ENCODE measurements around the gene TACC2. TPM values are rescaled to one million over a fixed set of nuclear protein-coding genes. Genes with fewer than 3 reads are reported as not detected.

Gene TACC2
- polyA plus RNA-seq, 1 donor from 2014 or later, result not detected

DNA sequence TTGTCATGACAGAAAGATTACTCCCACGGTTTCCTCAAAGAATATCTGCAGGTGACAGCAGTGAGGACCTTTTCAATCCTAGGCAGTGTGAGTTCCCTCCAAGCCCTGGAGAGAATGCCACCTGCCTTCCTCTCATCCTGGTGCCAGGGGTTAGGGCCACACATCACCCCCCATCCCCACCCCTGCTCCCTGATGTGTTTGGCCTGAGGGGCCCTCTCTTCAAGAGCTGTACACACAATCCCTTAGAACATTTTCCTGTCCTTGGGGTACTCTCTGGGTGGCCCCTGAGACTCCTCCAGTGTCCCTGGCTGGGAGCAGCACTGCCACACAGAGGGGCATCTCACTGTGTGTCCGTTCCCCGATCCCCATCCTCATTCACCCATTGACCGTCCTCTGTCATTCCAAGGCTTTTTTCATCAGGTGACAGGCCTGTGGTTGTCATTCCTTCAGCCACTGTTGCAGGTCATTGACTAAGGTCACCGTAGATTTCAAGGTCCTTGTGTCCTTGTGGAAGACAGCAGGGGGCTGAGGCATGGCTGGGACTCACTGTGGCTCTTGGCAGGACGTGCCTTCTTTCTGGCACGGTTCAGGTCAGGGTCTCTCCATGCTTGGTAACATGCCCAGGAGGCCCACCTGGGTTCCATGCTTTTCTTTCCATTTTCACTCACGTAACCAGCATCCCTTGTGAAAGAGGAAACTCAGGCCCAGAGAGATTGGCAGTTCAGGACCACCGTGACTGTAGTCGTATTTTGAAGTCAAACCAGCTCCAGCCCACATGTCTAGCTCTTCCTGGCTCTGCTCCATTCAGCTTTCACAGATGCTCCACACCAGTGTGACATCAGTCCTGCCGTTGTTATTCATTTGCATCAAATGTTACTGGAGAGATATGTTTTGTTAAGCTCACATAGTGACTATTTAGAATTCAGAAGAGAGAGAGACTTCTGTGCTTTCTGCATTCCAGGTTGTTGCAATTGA is 255.3 kb downstream of the TACC2 start:
- peaks cover 0 to 6% (median 0%) of the 10 kb centered on the region in 3 donors for H3K4me1 Mint-ChIP-seq
- H3K9me3 Mint-ChIP-seq, result peaks cover 0 to 2% (median 0%) of the 10 kb centered on the region in 3 donors
- H3K27me3 Mint-ChIP-seq, result peaks cover 1% of the 10 kb centered on the region
- H3K4me3 Mint-ChIP-seq, result no peak overlapping the region
- no peaks in the 10 kb centered on the region for H3K36me3 Mint-ChIP-seq
- no peak overlapping the region for H3K27ac Mint-ChIP-seq

DNA sequence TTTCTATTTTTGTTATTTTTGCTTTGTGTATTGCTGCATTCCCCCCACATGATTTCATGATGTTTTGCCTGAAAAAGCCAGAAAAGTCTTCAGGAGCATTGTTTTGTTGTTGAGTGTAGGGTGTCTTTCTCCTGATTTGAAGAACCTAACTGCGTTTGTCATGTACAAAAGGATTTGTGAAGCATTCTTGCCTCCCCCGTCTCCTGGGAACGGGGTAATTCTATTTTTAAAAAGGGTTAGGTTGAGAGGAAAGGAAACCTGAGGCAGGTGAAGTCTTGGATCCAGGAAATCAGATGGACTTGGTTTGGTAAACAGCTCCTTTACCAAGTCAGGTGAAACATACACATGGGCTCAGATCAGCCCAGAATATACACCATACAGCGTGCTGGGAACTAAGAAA is 256.2 kb downstream of the TACC2 start:
- H3K36me3 Mint-ChIP-seq, result no peaks in the 10 kb centered on the region
- peaks cover 0 to 2% (median 0%) of the 10 kb centered on the region in 3 donors for H3K9me3 Mint-ChIP-seq
- H3K27ac Mint-ChIP-seq, result no peak overlapping the region
- peaks cover 1% of the 10 kb centered on the region for H3K27me3 Mint-ChIP-seq
- H3K4me3 Mint-ChIP-seq, result no peak overlapping the region
- peaks cover 0 to 6% (median 0%) of the 10 kb centered on the region in 3 donors for H3K4me1 Mint-ChIP-seq

GRCh38 chr10:122245897-122246296 is 256.9 kb downstream of the TACC2 start:
- Mint-ChIP-seq H3K36me3 (no peaks in the 10 kb centered on the region), H3K27me3 (peaks cover 1% of the 10 kb centered on the region), H3K4me1 (peaks cover 0 to 6% (median 0%) of the 10 kb centered on the region in 3 donors), H3K4me3 (peak overlapping the region in 1 of 4 donors; percentile 4), H3K9me3 (peaks cover 0 to 2% (median 0%) of the 10 kb centered on the region in 3 donors), H3K27ac (no peak overlapping the region)

DNA sequence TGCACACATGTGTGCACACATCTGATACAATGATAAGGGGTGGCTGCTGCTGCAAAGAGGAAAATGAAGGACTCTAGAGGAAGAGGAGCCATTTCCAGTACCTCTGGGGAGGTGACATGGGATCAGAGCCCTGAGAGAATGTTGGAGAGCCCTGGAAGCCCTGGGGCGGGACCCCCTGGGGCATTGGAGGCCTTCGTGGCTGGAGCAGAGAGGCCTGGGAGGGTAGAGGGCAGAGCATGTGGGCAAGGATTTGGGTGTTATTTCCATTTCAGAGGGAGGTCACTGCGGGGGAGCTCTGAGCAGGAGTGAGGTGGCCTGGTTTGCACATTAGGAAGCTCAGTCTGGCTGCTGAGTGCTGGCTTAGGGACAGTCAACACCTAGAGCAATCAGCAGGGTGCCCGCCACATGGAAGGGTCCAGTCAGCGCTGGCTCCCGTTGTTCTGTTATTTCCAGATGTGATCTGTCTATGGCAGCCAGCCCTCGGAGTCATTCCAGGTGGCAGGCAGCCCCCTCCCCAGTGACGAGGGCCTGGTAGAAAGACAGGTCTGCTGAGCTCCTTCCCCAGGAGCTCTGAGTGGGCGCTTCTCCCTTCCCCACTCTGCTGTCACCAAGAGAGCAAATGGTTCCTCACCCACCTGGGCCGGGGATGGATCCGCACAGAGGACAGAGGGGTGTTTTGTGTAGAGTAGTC is 258.0 kb downstream of the TACC2 start:
- H3K36me3 Mint-ChIP-seq, result no peaks in the 10 kb centered on the region
- no peaks in the 10 kb centered on the region for H3K27me3 Mint-ChIP-seq
- peaks cover 0 to 2% (median 0%) of the 10 kb centered on the region in 3 donors for H3K9me3 Mint-ChIP-seq
- peaks cover 0 to 6% (median 0%) of the 10 kb centered on the region in 3 donors for H3K4me1 Mint-ChIP-seq
- no peak overlapping the region for H3K27ac Mint-ChIP-seq
- no peak overlapping the region for H3K4me3 Mint-ChIP-seq

DNA sequence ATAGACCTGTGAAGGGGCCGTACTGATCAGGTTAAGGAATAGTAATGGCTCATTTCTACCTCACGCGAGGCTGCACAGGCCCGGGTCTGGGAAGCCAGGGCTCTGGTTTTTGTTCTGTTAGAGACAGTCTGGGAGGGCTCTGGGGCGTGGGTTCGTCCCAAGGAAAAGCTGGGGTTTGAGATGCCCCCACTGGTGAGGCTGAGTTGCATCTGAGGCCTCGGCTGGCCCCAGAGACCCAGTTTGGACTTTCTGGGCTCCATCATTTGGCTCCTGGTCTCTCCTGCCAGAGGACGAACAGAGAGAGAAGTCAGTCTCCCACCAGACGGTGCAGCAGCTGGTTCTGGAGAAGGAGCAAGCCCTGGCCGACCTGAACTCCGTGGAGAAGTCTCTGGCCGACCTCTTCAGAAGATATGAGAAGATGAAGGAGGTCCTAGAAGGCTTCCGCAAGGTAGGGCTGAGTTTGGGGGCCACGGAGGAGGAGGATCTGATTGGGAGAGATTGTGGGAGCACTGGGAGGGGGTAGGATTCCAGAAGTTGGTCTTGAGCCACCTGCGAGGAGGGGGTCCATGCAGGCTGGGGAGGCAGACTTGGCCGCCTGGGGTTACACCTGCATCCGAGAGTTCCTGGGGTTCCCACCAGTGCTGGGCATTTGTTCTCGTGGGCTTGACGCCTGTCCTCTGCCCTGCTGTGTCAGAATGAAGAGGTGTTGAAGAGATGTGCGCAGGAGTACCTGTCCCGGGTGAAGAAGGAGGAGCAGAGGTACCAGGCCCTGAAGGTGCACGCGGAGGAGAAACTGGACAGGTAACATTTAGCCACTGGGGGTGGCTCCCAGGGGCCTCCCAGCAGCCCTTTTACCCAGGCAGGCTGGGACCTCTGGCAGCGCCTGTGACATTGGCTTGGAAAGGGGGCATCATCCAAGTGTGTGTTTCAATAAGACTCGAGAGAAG is 259.7 kb downstream of the TACC2 start:
- Mint-ChIP-seq H3K27ac (no peak overlapping the region), H3K4me1 (peaks cover 0 to 6% (median 0%) of the 10 kb centered on the region in 3 donors), H3K9me3 (peaks cover 0 to 2% (median 0%) of the 10 kb centered on the region in 3 donors), H3K4me3 (no peak overlapping the region), H3K27me3 (no peaks in the 10 kb centered on the region), H3K36me3 (no peaks in the 10 kb centered on the region)

DNA sequence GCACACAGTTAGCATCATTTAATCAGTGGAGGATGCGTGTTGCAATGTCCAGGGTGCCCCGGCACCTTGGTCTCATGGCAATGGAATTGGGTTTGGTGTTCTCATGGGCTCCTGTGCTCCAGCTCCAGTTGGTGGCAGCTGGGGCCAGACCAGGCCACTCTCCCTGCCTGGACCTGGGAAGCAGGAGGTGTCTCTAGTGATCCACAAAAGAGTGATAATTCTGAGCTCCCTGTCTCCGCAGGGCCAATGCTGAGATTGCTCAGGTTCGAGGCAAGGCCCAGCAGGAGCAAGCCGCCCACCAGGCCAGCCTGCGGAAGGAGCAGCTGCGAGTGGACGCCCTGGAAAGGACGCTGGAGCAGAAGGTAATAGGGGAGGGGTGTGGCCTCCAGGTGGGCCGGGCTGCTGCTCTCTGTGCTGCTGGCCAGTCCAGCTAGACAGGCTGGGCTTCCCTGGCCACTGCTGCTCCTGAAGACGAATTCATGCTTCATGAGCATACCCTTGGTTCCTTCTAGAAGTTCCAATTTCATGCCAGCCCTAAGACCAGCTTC is 260.4 kb downstream of the TACC2 start:
- no peak overlapping the region for H3K4me3 Mint-ChIP-seq
- H3K27me3 Mint-ChIP-seq, result no peaks in the 10 kb centered on the region
- no peaks in the 10 kb centered on the region for H3K36me3 Mint-ChIP-seq
- no peak overlapping the region for H3K27ac Mint-ChIP-seq
- peaks cover 0 to 2% (median 0%) of the 10 kb centered on the region in 3 donors for H3K9me3 Mint-ChIP-seq
- peaks cover 0 to 6% (median 0%) of the 10 kb centered on the region in 3 donors for H3K4me1 Mint-ChIP-seq

GRCh38 chr10:122249991-122250750 is 261.2 kb downstream of the TACC2 start:
- no peak overlapping the region for H3K4me3 Mint-ChIP-seq

DNA sequence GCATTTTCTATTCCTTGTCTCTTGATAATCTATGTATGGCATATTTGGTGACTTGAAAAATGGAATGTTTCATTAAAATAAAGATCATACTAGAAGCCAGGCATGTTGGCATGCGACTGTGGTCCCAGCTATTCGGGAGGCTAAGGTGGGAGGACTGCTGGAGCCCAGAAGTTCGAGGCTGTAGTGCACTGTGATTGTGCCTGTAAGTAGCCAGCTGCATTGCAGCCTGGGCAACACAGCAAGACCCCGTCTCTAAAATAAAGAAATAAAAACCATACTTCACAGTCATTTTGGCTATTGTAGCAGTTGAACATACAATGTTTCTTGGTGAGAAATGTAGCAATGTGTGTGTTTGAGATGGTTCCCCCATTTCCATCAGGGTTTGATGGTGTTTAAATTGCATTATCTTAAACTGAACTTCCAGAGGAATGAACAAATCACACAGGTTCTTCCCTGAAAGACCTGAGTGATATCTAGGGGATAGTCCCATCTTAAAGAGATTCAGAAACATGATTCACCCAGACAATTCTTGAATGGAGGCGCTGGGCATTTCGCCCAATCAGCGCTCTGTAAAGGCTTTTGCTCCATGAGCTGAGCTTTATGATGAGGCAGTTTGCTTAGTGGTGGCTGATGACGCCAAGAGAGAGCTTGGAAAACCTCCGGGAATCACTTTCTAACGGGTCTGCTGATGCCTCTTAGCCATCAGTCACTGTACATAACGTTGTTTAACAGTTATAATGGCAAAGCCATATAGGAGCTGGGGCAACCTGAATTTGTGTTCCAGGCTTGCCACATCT is 262.7 kb downstream of the TACC2 start:
- Mint-ChIP-seq H3K36me3 (no peaks in the 10 kb centered on the region), H3K27ac (no peak overlapping the region), H3K27me3 (no peaks in the 10 kb centered on the region), H3K9me3 (no peaks in the 10 kb centered on the region), H3K4me1 (no peaks in the 10 kb centered on the region), H3K4me3 (peak overlapping the region in 1 of 4 donors; percentile 5)

More at GRCh38 chr10:122249991-122250750, 261.2 kb downstream of the TACC2 start:
- Mint-ChIP-seq H3K9me3 (no peaks in the 10 kb centered on the region), H3K4me1 (no peaks in the 10 kb centered on the region), H3K27ac (peak overlapping the region in 1 of 3 donors; percentile 14), H3K36me3 (no peaks in the 10 kb centered on the region), H3K27me3 (no peaks in the 10 kb centered on the region)

DNA sequence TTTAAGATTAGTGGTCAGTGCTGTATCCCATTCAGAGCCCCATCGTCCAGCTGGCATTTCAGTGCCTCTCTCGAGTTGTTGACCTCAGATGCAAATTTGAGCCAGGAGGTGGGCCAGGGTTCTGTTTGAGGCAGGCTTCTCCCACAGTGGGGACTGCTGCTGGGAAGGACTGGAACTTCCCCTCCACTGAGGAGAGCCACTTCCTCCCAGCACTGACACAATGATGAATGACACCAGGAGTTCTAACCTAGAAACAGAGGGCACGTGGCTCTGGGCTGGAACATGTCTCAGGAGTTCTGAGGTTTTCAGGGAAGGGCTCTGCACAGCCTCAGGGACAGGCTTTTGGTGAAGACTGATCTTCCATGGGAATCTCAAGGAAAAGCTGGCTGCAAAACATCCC is 263.8 kb downstream of the TACC2 start:
- Mint-ChIP-seq H3K9me3 (no peaks in the 10 kb centered on the region), H3K27me3 (no peaks in the 10 kb centered on the region), H3K4me3 (no peak overlapping the region), H3K4me1 (no peaks in the 10 kb centered on the region), H3K27ac (no peak overlapping the region), H3K36me3 (no peaks in the 10 kb centered on the region)

- Mint-ChIP-seq H3K27me3 (no peaks in the 10 kb centered on the region), H3K4me1 (no peaks in the 10 kb centered on the region), H3K36me3 (no peaks in the 10 kb centered on the region), H3K27ac (no peak overlapping the region), H3K4me3 (peak overlapping the region in 1 of 4 donors; percentile 1), H3K9me3 (no peaks in the 10 kb centered on the region)
Measured at GRCh38 chr10:122253605-122254004, 264.6 kb downstream of the TACC2 start.

GRCh38 chr10:122254831-122255230 is 265.9 kb downstream of the TACC2 start:
- Mint-ChIP-seq H3K4me1 (no peaks in the 10 kb centered on the region), H3K27ac (no peak overlapping the region), H3K27me3 (no peaks in the 10 kb centered on the region), H3K36me3 (no peaks in the 10 kb centered on the region), H3K4me3 (no peak overlapping the region), H3K9me3 (no peaks in the 10 kb centered on the region)

DNA sequence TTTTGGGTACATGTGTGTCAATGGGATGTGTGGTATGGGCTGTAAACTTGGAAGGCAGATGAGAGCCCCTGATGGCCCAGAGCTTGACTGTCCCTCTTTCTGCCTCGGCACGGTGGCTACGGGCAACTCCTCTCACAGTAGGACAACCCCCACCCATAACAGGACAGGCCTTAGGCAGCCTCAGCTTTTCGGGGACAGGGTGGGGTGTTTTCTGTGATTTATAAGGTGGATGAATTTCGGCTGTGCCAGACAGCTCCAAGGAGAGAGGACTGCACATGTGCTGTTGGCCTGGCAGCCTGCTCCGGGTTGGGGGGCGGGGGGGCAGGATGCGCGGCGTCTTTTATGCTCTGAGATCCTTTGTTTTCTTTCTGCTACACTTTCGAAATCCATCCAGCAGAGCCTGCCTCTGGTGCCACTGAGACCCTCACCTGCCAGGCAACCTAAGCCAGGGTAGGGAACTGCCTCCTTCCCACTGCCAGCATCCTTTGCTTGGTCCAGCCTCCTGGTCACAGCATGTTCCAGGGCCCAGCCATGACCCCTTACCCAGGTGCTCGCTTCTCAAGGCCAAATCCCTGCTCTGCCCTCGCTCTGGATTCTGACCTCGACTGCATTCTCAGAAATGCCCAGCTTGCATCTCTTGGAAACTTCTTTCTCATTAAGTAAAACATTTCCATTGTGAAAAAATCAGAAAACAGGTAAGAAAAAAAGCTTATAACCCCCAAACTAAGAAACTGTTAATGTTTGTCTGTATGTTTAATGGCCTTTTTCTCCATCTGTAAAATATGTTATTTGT is 266.7 kb downstream of the TACC2 start:
- no peaks in the 10 kb centered on the region for H3K9me3 Mint-ChIP-seq
- no peak overlapping the region for H3K4me3 Mint-ChIP-seq
- H3K36me3 Mint-ChIP-seq, result no peaks in the 10 kb centered on the region
- no peaks in the 10 kb centered on the region for H3K27me3 Mint-ChIP-seq
- peak overlapping the region in 1 of 3 donors; percentile 74 for H3K27ac Mint-ChIP-seq
- no peaks in the 10 kb centered on the region for H3K4me1 Mint-ChIP-seq

All from IgD-negative memory B cell (primary cell).